HepG2 (cell line): ENCODE measurements around the gene MIDN. TPM values are rescaled to one million over a fixed set of nuclear protein-coding genes. Genes with fewer than 3 reads are reported as not detected.
A peak's percentile ranks its signal among the peaks of the same experiment; 100 is the strongest.

Experiments used
- BRD4 ChIP-seq: sonication (generic); formaldehyde crosslinking; IDR thresholded peaks from 2 replicates; pipeline ENCODE4 v1.4.0; 2020; ENCODE audit warnings: missing genetic modification reagents
- FOXK1 ChIP-seq: sonication (generic); formaldehyde crosslinking; IDR thresholded peaks from 2 replicates; pipeline ENCODE4 v1.4.0; 2020; ENCODE audit warnings: low read depth, missing genetic modification reagents, borderline replicate concordance
- GTF3A ChIP-seq: sonication (generic); formaldehyde crosslinking; conservative IDR thresholded peaks from 2 replicates; pipeline ENCODE4 v1.4.0; 2020; ENCODE audit warnings: mild to moderate bottlenecking, missing genetic modification reagents
- HCFC1 ChIP-seq: fragments of 150-350 bp; IDR thresholded peaks from 2 replicates; pipeline ENCODE4 v1.6.1; 2014; ENCODE audit warnings: low read depth, low read length
- HDAC2 ChIP-seq: sonication (generic); formaldehyde crosslinking; IDR thresholded peaks from 2 replicates; pipeline ENCODE4 v1.4.0; 2020; ENCODE audit warnings: missing genetic modification reagents
- HES4 ChIP-seq: sonication (generic); formaldehyde crosslinking; IDR thresholded peaks from 2 replicates; pipeline ENCODE4 v1.9.0; 2021; ENCODE audit warnings: mild to moderate bottlenecking, missing genetic modification reagents, borderline replicate concordance
- HMGA1 ChIP-seq: sonication (generic); formaldehyde crosslinking; conservative IDR thresholded peaks from 2 replicates; pipeline ENCODE4 v1.4.0; 2020; ENCODE audit warnings: missing genetic modification reagents
- KDM5A ChIP-seq: fragments of 200-600 bp; sonication (generic); IDR thresholded peaks from 2 replicates; pipeline ENCODE4 v1.7.0; 2018; ENCODE audit warnings: antibody characterized with exemption, mild to moderate bottlenecking, low read length, borderline replicate concordance
- KLF11 ChIP-seq: IDR thresholded peaks from 2 replicates; pipeline ENCODE4 v1.6.1; 2016; ENCODE audit warnings: missing compliant biosample characterization
- NCOA2 ChIP-seq: sonication (generic); formaldehyde crosslinking; IDR thresholded peaks from 2 replicates; pipeline ENCODE4 v1.8.0; 2022; ENCODE audit warnings: inconsistent platforms
- SIN3B ChIP-seq: fragments of 150-350 bp; IDR thresholded peaks from 2 replicates; pipeline ENCODE4 v1.6.1; 2014; ENCODE audit warnings: low read length
- WIZ ChIP-seq: sonication (generic); formaldehyde crosslinking; IDR thresholded peaks from 2 replicates; pipeline ENCODE4 v1.5.1; 2020; ENCODE audit warnings: mild to moderate bottlenecking, missing genetic modification reagents
- ZNF563 ChIP-seq: sonication (generic); formaldehyde crosslinking; IDR thresholded peaks from 2 replicates; pipeline ENCODE4 v1.8.0; 2022; ENCODE audit warnings: mild to moderate bottlenecking, moderate library complexity, missing genetic modification reagents
- polyA plus RNA-seq, 8 experiments: library from polyadenylated mRNA; depleted of rRNA in 3 of 8; stranded (reverse) in 7 of 8; unstranded in 1 of 8; fragments of >200 nt; fragmentation: Illumina TruSeq in 4 of 8; extraction: Trizol in 4 of 8; gene quantifications; 2 replicates each; pipeline versions ENCODE4 v1.2.1 to v1.2.3, GENCODE V29; 2011 to 2016; ENCODE audit warnings: low read depth in 4 of 8, missing spikeins in 1 of 8, mixed read lengths in 1 of 8; ENCODE audit not compliant: insufficient read depth in 1 of 8
- total RNA-seq, 5 experiments: library from RNA; depleted of rRNA; stranded (reverse); fragments of >200 nt; fragmentation: Illumina TruSeq; extraction: Trizol; gene quantifications; 2 replicates each; pipeline ENCODE4 v1.2.3, GENCODE V29; 2016; ENCODE audit warnings: low read depth in 1 of 5
- TF ChIP-seq, protein P1 (sequence below): sonication (generic); formaldehyde crosslinking; IDR thresholded peaks from 2 replicates; pipeline ENCODE4 v1.4.0; 2020; ENCODE audit warnings: low read depth, mild to moderate bottlenecking, missing genetic modification reagents
- TF ChIP-seq, protein P2 (sequence below): sonication (generic); formaldehyde crosslinking; IDR thresholded peaks from 2 replicates; pipeline ENCODE4 v1.4.0; 2020; ENCODE audit warnings: missing genetic modification reagents
- TF ChIP-seq, protein P3 (sequence below): sonication (generic); formaldehyde crosslinking; conservative IDR thresholded peaks from 2 replicates; pipeline ENCODE4 v1.4.0; 2020; ENCODE audit warnings: missing genetic modification reagents
- TF ChIP-seq, protein P4 (sequence below): sonication (generic); formaldehyde crosslinking; IDR thresholded peaks from 2 replicates; pipeline ENCODE4 v1.4.0; 2020; ENCODE audit warnings: mild to moderate bottlenecking, missing genetic modification reagents

The MIDN gene
- total and polyA plus RNA-seq, 2 of the 13 experiments (the other 11 are each of a cell fraction or from before 2014, with no cell fraction given), result 8.4 to 18.0 TPM

DNA sequence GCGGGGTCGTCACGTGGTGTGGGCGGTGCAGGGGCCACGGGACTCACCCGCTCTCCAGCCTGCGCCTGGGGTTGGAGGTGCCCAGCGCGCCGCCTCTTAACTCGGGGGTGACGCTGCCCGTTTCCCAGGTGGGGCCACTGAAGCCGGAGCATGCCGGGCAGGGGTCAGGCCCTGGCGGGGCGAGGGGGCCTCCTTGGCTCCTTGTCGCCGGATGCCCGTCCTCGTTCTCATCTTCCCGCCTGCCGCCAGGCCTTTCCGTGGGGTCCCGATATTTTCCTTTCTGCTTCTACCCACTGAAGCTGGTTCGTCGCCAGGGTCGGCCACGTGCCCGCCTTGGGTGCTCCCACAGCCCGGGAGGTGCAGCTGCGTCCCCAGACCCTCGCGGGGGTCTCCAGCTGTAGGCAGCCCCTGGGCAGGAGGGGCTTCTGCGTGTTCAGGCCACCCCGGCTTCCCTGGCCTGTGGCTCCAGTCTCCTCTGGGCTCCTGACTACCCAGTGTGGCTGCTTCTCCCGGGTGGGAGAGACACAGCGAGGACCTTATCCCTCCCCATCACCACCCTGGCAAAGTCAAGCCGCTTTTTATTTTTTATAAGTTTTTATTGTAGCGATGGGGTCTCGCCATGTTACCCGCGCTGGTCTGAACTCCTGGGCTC, 27.7 kb downstream of the MIDN start (continued):
- TF ChIP-seq, protein P1, sequence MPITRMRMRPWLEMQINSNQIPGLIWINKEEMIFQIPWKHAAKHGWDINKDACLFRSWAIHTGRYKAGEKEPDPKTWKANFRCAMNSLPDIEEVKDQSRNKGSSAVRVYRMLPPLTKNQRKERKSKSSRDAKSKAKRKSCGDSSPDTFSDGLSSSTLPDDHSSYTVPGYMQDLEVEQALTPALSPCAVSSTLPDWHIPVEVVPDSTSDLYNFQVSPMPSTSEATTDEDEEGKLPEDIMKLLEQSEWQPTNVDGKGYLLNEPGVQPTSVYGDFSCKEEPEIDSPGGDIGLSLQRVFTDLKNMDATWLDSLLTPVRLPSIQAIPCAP (CRISPR knock-in tag), result peak; percentile 56; the same call in 1 of the 2 replicates
- TF ChIP-seq SIN3B (no peak), NCOA2 (0 out of 2 replicates have a peak, but pooled peaks have one; percentile 6), WIZ (0 out of 2 replicates have a peak, but pooled peaks have one; percentile 39), HES4 (CRISPR knock-in tag) (no peak), FOXK1 (CRISPR knock-in tag) (0 out of 2 replicates have a peak, but pooled peaks have one; percentile 54), ZNF563 (0 out of 2 replicates have a peak, but pooled peaks have one; percentile 35), HMGA1 (CRISPR knock-in tag) (no peak), BRD4 (0 out of 2 replicates have a peak, but pooled peaks have one; percentile 5), KDM5A (peak; percentile 3; the same call in 1 of the 2 replicates), HDAC2 (peak; percentile 20; the same call in 1 of the 2 replicates), GTF3A (CRISPR knock-in tag) (no peak), HCFC1 (peak; percentile 1; the same call in 1 of the 2 replicates), KLF11 (CRISPR knock-in tag) (0 out of 2 replicates have a peak, but pooled peaks have one; percentile 40)
- TF ChIP-seq, protein P2, sequence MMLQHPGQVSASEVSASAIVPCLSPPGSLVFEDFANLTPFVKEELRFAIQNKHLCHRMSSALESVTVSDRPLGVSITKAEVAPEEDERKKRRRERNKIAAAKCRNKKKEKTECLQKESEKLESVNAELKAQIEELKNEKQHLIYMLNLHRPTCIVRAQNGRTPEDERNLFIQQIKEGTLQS (CRISPR knock-in tag), result no peak
- TF ChIP-seq, protein P3, sequence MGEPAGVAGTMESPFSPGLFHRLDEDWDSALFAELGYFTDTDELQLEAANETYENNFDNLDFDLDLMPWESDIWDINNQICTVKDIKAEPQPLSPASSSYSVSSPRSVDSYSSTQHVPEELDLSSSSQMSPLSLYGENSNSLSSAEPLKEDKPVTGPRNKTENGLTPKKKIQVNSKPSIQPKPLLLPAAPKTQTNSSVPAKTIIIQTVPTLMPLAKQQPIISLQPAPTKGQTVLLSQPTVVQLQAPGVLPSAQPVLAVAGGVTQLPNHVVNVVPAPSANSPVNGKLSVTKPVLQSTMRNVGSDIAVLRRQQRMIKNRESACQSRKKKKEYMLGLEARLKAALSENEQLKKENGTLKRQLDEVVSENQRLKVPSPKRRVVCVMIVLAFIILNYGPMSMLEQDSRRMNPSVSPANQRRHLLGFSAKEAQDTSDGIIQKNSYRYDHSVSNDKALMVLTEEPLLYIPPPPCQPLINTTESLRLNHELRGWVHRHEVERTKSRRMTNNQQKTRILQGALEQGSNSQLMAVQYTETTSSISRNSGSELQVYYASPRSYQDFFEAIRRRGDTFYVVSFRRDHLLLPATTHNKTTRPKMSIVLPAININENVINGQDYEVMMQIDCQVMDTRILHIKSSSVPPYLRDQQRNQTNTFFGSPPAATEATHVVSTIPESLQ, result no peak
- TF ChIP-seq, protein P4, sequence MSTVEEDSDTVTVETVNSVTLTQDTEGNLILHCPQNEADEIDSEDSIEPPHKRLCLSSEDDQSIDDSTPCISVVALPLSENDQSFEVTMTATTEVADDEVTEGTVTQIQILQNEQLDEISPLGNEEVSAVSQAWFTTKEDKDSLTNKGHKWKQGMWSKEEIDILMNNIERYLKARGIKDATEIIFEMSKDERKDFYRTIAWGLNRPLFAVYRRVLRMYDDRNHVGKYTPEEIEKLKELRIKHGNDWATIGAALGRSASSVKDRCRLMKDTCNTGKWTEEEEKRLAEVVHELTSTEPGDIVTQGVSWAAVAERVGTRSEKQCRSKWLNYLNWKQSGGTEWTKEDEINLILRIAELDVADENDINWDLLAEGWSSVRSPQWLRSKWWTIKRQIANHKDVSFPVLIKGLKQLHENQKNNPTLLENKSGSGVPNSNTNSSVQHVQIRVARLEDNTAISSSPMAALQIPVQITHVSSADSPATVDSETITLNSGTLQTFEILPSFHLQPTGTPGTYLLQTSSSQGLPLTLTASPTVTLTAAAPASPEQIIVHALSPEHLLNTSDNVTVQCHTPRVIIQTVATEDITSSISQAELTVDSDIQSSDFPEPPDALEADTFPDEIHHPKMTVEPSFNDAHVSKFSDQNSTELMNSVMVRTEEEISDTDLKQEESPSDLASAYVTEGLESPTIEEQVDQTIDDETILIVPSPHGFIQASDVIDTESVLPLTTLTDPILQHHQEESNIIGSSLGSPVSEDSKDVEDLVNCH (CRISPR knock-in tag), result 0 out of 2 replicates have a peak, but pooled peaks have one; percentile 51
